Measurements from ENCODE around the gene ITPR1.

ITPR1 gene

DNA sequence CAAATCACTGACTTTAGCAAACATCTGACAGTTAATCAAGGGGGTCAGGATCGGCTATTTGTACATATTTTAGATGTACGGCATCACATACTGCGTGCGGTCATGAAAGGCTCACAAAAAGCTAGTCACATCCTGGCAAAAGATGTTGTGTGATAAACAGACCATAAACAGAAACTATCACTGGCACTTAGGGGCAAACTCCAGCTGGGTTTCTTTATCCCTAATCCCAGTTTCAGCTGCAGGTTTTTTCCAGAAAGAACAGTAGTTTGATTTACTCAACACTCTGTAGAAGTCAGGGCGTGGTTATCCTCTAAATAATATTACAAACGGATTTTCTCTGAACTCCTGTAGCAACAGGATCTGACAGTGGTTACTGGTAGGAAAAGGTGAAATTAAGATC, 373.7 kb downstream of the ITPR1 start (continued):
- TF ChIP-seq ZFP3 (tag by site-specific recombination; IDR thresholded peaks at IDR 0.05; ENCODE audit: low read depth): no peak
- TF ChIP-seq, protein P1, sequence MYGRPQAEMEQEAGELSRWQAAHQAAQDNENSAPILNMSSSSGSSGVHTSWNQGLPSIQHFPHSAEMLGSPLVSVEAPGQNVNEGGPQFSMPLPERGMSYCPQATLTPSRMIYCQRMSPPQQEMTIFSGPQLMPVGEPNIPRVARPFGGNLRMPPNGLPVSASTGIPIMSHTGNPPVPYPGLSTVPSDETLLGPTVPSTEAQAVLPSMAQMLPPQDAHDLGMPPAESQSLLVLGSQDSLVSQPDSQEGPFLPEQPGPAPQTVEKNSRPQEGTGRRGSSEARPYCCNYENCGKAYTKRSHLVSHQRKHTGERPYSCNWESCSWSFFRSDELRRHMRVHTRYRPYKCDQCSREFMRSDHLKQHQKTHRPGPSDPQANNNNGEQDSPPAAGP (tag by site-specific recombination; IDR thresholded peaks at IDR 0.05): no peak
- no peak for TF ChIP-seq KLF16 (tag by site-specific recombination; IDR thresholded peaks at IDR 0.05)
- TF ChIP-seq FEZF1 (tag by site-specific recombination; IDR thresholded peaks at IDR 0.05): peak; percentile 88
- TF ChIP-seq ZNF785 (tag by site-specific recombination; IDR thresholded peaks at IDR 0.05): no peak
- no peak for TF ChIP-seq ZNF473 (tag by site-specific recombination; IDR thresholded peaks at IDR 0.05)
- no peak for TF ChIP-seq ZBTB48 (tag by site-specific recombination; IDR thresholded peaks at IDR 0.05)
- peak; percentile 53; the same call in 1 of the 2 replicates for TF ChIP-seq ZIC2 (tag by site-specific recombination; IDR thresholded peaks at IDR 0.05)
- TF ChIP-seq ZNF530 (tag by site-specific recombination; IDR thresholded peaks at IDR 0.05; ENCODE audit: low read depth): no peak
- TF ChIP-seq ZNF133 (tag by site-specific recombination; IDR thresholded peaks at IDR 0.05): no peak

DNA sequence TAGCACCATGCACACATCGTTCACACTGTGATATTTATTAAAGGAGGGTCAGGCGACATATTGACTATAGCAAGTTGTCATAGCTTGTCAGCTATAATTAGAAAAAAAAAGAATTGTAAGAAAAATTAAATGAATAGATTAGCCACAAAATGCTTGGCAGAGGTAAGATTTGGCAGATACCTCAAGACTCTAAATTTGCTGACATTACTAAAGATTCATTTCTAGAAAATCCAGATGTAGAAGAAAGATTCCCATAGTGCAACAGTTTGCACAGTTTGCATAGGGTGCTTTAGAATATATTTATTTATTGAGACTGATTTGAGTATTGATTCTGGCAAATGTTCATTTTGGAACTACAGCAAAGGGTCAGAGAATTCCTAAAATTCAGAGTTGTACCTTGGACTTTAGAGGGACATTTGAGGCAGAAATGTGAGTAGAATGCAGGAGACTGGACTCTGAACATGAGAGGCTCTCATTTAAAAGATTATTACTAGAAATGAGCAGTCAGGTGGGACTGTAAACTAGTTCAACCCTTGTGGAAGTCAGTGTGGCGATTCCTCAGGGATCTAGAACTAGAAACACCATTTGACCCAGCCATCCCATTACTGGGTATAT, 384.1 kb downstream of the ITPR1 start:
- ChIA-PET CTCF (interaction anchor here (0.6 to 0.7 kb wide), 3 partner anchors 20 to 853 kb away, joined by 3 read pairs; no protein-coding TSS in a partner anchor), POLR2A (no interaction called here)
- Histone ChIP-seq H3K9me3 (ENCODE audit: control insufficient read depth, insufficient read depth, low read depth, low read length) (no peaks in the 10 kb centered on the region), H3K4me3 (ENCODE audit: low read depth, low read length) (no peak overlapping the region), H3K36me3 (ENCODE audit: control insufficient read depth in 2 of 2, insufficient read depth in 1 of 2, low read length in 2 of 2) (no peaks in the 10 kb centered on the region), H3K4me1 (ENCODE audit: control insufficient read depth, insufficient read depth, low read length) (no peaks in the 10 kb centered on the region), H3K27ac (ENCODE audit: extremely low read depth, low read depth, low read length) (no peak overlapping the region)
- TF ChIP-seq, protein P2, sequence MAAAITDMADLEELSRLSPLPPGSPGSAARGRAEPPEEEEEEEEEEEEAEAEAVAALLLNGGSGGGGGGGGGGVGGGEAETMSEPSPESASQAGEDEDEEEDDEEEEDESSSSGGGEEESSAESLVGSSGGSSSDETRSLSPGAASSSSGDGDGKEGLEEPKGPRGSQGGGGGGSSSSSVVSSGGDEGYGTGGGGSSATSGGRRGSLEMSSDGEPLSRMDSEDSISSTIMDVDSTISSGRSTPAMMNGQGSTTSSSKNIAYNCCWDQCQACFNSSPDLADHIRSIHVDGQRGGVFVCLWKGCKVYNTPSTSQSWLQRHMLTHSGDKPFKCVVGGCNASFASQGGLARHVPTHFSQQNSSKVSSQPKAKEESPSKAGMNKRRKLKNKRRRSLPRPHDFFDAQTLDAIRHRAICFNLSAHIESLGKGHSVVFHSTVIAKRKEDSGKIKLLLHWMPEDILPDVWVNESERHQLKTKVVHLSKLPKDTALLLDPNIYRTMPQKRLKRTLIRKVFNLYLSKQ (tag by site-specific recombination; IDR thresholded peaks at IDR 0.05; ENCODE audit: borderline replicate concordance): no peak
- no peak for TF ChIP-seq FEZF1 (tag by site-specific recombination; IDR thresholded peaks at IDR 0.05)
- TF ChIP-seq HOXD13 (CRISPR knock-in tag; IDR thresholded peaks at IDR 0.05; ENCODE audit: borderline replicate concordance): no peak
- TF ChIP-seq ZNF785 (tag by site-specific recombination; IDR thresholded peaks at IDR 0.05): no peak
- no peak for TF ChIP-seq ZNF138 (tag by site-specific recombination; IDR thresholded peaks at IDR 0.05; ENCODE audit: borderline replicate concordance)
- TF ChIP-seq ZNF510 (tag by site-specific recombination; IDR thresholded peaks at IDR 0.05; ENCODE audit: insufficient replicate concordance): no peak
- TF ChIP-seq ZNF292 (tag by site-specific recombination; IDR thresholded peaks at IDR 0.05; ENCODE audit: borderline replicate concordance, low read depth): no peak
- TF ChIP-seq, protein P3, sequence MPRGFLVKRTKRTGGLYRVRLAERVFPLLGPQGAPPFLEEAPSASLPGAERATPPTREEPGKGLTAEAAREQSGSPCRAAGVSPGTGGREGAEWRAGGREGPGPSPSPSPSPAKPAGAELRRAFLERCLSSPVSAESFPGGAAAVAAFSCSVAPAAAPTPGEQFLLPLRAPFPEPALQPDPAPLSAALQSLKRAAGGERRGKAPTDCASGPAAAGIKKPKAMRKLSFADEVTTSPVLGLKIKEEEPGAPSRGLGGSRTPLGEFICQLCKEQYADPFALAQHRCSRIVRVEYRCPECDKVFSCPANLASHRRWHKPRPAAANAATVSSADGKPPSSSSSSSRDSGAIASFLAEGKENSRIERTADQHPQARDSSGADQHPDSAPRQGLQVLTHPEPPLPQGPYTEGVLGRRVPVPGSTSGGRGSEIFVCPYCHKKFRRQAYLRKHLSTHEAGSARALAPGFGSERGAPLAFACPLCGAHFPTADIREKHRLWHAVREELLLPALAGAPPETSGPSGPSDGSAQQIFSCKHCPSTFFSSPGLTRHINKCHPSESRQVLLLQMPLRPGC (tag by site-specific recombination; IDR thresholded peaks at IDR 0.05): no peak
- no peak for TF ChIP-seq ZNF48 (tag by site-specific recombination; IDR thresholded peaks at IDR 0.05)
- no peak for TF ChIP-seq ZNF501 (tag by site-specific recombination; IDR thresholded peaks at IDR 0.05)

DNA sequence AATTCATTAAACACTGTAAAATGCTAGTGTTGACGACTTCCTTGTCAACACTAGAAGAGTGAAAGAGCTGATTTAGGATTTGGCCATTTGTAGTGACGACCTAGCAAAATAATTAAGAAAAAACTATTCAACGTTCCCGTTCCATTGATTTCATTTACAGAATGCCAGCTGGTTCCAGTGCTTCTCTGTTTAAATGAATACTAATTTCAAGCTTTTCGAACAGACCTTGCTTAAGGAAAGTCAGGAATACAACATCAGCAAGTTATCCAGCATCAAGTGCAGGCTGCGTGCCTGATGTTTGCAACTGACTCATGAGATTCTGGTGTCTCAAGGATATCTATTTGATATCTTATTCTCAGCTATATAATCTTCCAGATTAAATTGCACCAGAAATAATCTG, 387.7 kb downstream of the ITPR1 start:
- no peak overlapping the region for H3K4me3 ChIP-seq (ENCODE audit: low read depth, low read length)
- ChIA-PET POLR2A (no interaction called here), CTCF (interaction anchor here (0.6 kb wide), 1 partner anchor 18 kb away, joined by 3 read pairs; no protein-coding TSS in a partner anchor)
- H3K4me1 ChIP-seq (ENCODE audit: control insufficient read depth, insufficient read depth, low read length): no peaks in the 10 kb centered on the region
- no peaks in the 10 kb centered on the region for H3K9me3 ChIP-seq (ENCODE audit: control insufficient read depth, insufficient read depth, low read depth, low read length)
- no peak overlapping the region for H3K27ac ChIP-seq (ENCODE audit: extremely low read depth, low read depth, low read length)
- no peaks in the 10 kb centered on the region for H3K36me3 ChIP-seq (ENCODE audit: control insufficient read depth in 2 of 2, insufficient read depth in 1 of 2, low read length in 2 of 2)
- TF ChIP-seq ZNF211 (tag by site-specific recombination; IDR thresholded peaks at IDR 0.05; ENCODE audit: low read depth): no peak
- peak; percentile 67 for TF ChIP-seq ZNF664 (tag by site-specific recombination; IDR thresholded peaks at IDR 0.05)

Measured in HEK293 (cell line).